ENCODE results near the gene PBX2. TPM values are rescaled to one million over a fixed set of nuclear protein-coding genes. Genes with fewer than 3 reads are reported as not detected.
A peak's percentile ranks its signal among the peaks of the same experiment; 100 is the strongest.

The PBX2 gene
- total and polyA plus RNA-seq, 4 experiments from 2014 or later, result 0.57 to 192 (median 94.7) TPM

DNA sequence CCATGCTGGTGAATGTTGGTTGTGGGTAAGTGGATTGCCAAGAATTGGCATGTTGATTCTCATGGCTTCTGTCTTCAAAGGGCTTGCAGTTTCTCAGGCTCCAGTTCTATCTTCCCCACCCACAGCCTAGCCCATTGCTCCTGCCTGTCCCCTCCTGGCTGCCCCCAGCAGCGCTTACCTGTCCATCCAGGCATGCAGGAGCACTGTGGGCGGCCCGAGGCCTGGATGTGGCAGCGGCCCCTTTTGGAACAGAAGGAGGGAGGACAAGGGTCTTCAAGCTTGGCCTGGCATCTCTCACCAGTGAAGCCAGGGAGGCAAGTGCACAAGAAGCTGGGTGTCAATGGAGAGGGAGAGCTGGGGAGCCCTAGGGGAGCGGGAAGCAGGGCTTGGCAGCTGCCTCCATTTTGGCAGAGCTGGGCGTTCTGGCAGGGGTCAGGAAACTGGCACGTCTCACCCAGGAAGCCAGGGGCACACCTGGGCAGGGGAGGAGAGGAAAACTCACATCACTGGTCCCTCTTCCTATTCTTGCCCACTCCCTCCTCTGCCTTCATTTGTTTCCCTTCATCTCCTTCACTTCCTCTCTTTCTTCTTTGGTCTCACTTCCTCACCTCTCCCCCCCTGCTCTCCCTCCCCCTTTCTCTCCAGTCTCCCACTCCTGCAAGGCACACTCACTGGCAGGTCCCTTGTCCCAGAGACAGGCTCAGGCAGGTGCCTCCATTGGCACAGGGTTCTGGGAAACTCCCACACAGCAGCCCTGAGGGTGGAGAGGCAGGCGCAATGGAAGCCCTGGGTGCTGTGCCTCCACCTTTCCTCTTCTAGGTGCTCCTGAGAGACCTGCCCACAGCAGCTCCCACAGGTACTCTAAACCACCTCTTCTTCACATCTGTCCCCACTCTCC, 32.6 kb upstream of the PBX2 start:
- ChIA-PET CTCF (ENCODE audit: partially characterized antibody) (no interaction called here), POLR2A (ENCODE audit: partially characterized antibody) (no interaction called here)
- no peaks in the 10 kb centered on the region for H3K4me1 ChIP-seq (ENCODE audit: insufficient read depth, low read length)
- intact Hi-C loops (cut with micrococcal nuclease), result no loop called here
- Mint-ChIP-seq H3K27me3 (no peaks in the 10 kb centered on the region), H3K9me3 (no peaks in the 10 kb centered on the region), H3K36me3 (no peaks in the 10 kb centered on the region), H3K27ac (no peak overlapping the region), H3K4me3 (no peak overlapping the region), H3K4me1 (peaks cover 0 to 4% (median 2%) of the 10 kb centered on the region in 4 donors)
- no peaks in the 10 kb centered on the region for H3K27me3 ChIP-seq (ENCODE audit: insufficient read depth, low read length)
- H3K4me3 ChIP-seq (ENCODE audit: low read length in 2 of 2), result no peak overlapping the region
- no peak for DNase-seq
- no peaks in the 10 kb centered on the region for H3K36me3 ChIP-seq (ENCODE audit: insufficient read depth, low read length)
- H3K9me3 ChIP-seq (ENCODE audit: control insufficient read depth in 1 of 2, low read length in 2 of 2), result no peaks in the 10 kb centered on the region
- no peak overlapping the region for H3K27ac ChIP-seq (ENCODE audit: low read depth, low read length)

DNA sequence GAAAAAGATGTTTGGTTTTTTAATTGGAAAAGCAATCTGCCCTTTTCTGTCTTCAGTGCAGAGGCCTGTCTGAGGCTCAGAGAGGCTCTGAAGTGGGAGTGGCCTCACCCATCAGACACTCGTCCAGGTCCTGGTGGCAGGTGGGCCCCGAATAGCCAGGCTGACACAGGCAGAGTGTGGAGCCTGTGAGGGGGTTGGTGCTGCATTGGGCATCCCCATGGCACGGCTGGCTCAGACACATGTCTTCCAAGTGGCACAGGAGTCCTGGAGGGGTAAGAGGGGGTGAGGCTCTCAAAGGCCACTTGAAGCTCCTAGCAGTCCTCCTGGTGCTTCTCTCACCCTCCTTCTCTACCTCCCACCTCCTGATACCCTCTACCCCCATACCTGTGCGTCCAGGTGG, 30.0 kb upstream of the PBX2 start:
- DNase-seq, result no peak
- H3K27me3 Mint-ChIP-seq, result no peaks in the 10 kb centered on the region
- ChIA-PET CTCF (ENCODE audit: partially characterized antibody) (no interaction called here), POLR2A (ENCODE audit: partially characterized antibody) (no interaction called here)
- no peak overlapping the region for H3K4me3 Mint-ChIP-seq
- no peaks in the 10 kb centered on the region for H3K9me3 Mint-ChIP-seq
- intact Hi-C loops (cut with micrococcal nuclease), result no loop called here
- no peaks in the 10 kb centered on the region for H3K36me3 Mint-ChIP-seq
- H3K4me1 ChIP-seq (ENCODE audit: insufficient read depth, low read length), result no peaks in the 10 kb centered on the region
- H3K27ac Mint-ChIP-seq, result no peak overlapping the region
- no peak overlapping the region for H3K27ac ChIP-seq (ENCODE audit: low read depth, low read length)
- no peaks in the 10 kb centered on the region for H3K27me3 ChIP-seq (ENCODE audit: insufficient read depth, low read length)
- no peaks in the 10 kb centered on the region for H3K36me3 ChIP-seq (ENCODE audit: insufficient read depth, low read length)
- no peaks in the 10 kb centered on the region for H3K9me3 ChIP-seq (ENCODE audit: control insufficient read depth in 1 of 2, low read length in 2 of 2)
- peaks cover 0 to 4% (median 3%) of the 10 kb centered on the region in 4 donors for H3K4me1 Mint-ChIP-seq
- no peak overlapping the region for H3K4me3 ChIP-seq (ENCODE audit: low read length in 2 of 2)

DNA sequence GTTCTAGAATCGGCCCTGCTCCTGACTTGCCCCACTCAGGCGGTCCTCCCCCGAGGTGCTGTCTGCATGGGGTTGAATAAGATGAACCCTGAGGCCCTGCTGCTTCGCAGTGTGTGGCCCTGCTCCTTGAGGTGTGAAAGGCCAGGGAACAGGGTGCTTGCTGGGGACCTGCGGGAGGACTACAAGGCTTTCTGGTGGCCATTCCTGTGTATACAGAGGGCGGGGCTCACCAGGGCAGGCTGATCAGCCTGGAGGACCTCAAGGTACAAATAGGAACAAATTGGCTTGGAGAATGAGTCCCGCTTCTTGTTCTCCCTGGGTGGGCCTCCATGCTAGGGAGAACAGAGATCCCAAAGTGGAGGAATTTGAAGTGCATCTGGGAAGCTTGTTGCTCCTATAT, 28.2 kb upstream of the PBX2 start:
- Mint-ChIP-seq H3K4me1 (peaks cover 0 to 6% (median 4%) of the 10 kb centered on the region in 4 donors), H3K9me3 (no peaks in the 10 kb centered on the region), H3K27me3 (no peaks in the 10 kb centered on the region), H3K27ac (no peak overlapping the region), H3K36me3 (no peaks in the 10 kb centered on the region), H3K4me3 (no peak overlapping the region)
- Histone ChIP-seq H3K27me3 (ENCODE audit: insufficient read depth, low read length) (no peaks in the 10 kb centered on the region), H3K27ac (ENCODE audit: low read depth, low read length) (no peak overlapping the region), H3K36me3 (ENCODE audit: insufficient read depth, low read length) (no peaks in the 10 kb centered on the region), H3K4me3 (ENCODE audit: low read length in 2 of 2) (no peak overlapping the region), H3K4me1 (ENCODE audit: insufficient read depth, low read length) (no peaks in the 10 kb centered on the region), H3K9me3 (ENCODE audit: control insufficient read depth in 1 of 2, low read length in 2 of 2) (no peaks in the 10 kb centered on the region)
- POLR2A ChIA-PET (ENCODE audit: partially characterized antibody), result no interaction called here
- intact Hi-C loops (cut with micrococcal nuclease), result no loop called here
- DNase-seq, result no peak
- CTCF ChIA-PET (ENCODE audit: partially characterized antibody), result interaction anchor here (0.8 kb wide), 1 partner anchor 36 kb away, joined by 3 read pairs; no protein-coding TSS in a partner anchor

DNA sequence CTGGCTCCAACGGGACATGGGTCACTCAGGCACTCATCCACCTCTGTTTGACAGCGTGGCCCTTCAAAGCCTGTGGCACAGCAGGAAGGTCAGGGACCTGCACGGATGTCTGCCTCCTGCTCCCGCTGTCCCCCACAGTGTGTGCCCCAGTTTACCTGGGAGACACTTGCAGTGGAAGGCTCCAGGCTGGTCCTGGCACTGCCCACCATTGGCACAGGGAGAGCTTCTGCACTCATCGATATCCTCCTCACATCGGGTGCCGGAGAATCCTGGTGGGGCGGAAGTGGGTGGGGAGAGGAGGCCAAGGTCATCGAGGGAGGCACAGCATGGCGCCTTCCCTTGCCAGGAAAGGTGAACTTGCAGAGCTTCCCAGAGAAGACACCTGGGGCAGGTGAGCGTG, 27.0 kb upstream of the PBX2 start:
- Histone ChIP-seq H3K27me3 (ENCODE audit: insufficient read depth, low read length) (no peaks in the 10 kb centered on the region), H3K4me1 (ENCODE audit: insufficient read depth, low read length) (no peaks in the 10 kb centered on the region), H3K27ac (ENCODE audit: low read depth, low read length) (no peak overlapping the region), H3K9me3 (ENCODE audit: control insufficient read depth in 1 of 2, low read length in 2 of 2) (no peaks in the 10 kb centered on the region), H3K4me3 (ENCODE audit: low read length in 2 of 2) (no peak overlapping the region), H3K36me3 (ENCODE audit: insufficient read depth, low read length) (no peaks in the 10 kb centered on the region)
- Mint-ChIP-seq H3K36me3 (no peaks in the 10 kb centered on the region), H3K4me1 (peaks cover 0 to 6% (median 0%) of the 10 kb centered on the region in 4 donors), H3K27me3 (no peaks in the 10 kb centered on the region), H3K27ac (peak overlapping the region in 1 of 7 donors; percentile 74), H3K4me3 (no peak overlapping the region), H3K9me3 (no peaks in the 10 kb centered on the region)
- ChIA-PET CTCF (ENCODE audit: partially characterized antibody) (no interaction called here), POLR2A (ENCODE audit: partially characterized antibody) (interaction anchor here (0.6 kb wide), 1 partner anchor 20 kb away, joined by 3 read pairs; no protein-coding TSS in a partner anchor)
- no peak for DNase-seq
- intact Hi-C loops (cut with micrococcal nuclease), result no loop called here

DNA sequence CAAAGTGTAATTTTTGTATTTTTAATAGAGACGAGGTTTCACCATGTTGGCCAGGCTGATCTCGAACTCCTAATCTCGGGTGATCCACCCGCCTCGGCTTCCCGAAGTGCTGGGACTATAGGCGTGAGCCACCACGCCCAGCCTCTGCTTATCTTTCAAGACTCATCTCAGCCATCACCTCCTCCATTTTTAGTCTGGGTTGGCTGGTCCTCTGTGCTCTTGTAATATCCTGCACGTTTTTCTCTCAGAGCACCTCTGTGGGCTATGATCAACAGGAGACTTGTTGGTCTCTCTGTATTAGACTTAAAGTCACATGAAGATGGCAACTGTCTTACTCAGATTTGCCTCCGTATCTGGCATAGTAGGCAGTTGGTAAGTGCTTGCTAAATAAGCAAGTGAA, 26.3 kb upstream of the PBX2 start:
- ChIA-PET POLR2A (ENCODE audit: partially characterized antibody) (no interaction called here), CTCF (ENCODE audit: partially characterized antibody) (interaction anchor here (0.7 kb wide), 1 partner anchor 333 kb away, joined by 3 read pairs; no protein-coding TSS in a partner anchor)
- no peaks in the 10 kb centered on the region for H3K4me1 ChIP-seq (ENCODE audit: insufficient read depth, low read length)
- no peaks in the 10 kb centered on the region for H3K9me3 ChIP-seq (ENCODE audit: control insufficient read depth in 1 of 2, low read length in 2 of 2)
- H3K4me1 Mint-ChIP-seq, result peaks cover 0 to 6% (median 0%) of the 10 kb centered on the region in 4 donors
- no peak overlapping the region for H3K27ac ChIP-seq (ENCODE audit: low read depth, low read length)
- H3K36me3 Mint-ChIP-seq, result no peaks in the 10 kb centered on the region
- H3K27me3 Mint-ChIP-seq, result no peaks in the 10 kb centered on the region
- peak overlapping the region in 1 of 7 donors; percentile 74 for H3K27ac Mint-ChIP-seq
- H3K4me3 Mint-ChIP-seq, result no peak overlapping the region
- no peaks in the 10 kb centered on the region for H3K27me3 ChIP-seq (ENCODE audit: insufficient read depth, low read length)
- H3K36me3 ChIP-seq (ENCODE audit: insufficient read depth, low read length), result no peaks in the 10 kb centered on the region
- no peak for DNase-seq
- H3K9me3 Mint-ChIP-seq, result no peaks in the 10 kb centered on the region
- H3K4me3 ChIP-seq (ENCODE audit: low read length in 2 of 2), result no peak overlapping the region
- intact Hi-C loops (cut with micrococcal nuclease), result no loop called here

DNA sequence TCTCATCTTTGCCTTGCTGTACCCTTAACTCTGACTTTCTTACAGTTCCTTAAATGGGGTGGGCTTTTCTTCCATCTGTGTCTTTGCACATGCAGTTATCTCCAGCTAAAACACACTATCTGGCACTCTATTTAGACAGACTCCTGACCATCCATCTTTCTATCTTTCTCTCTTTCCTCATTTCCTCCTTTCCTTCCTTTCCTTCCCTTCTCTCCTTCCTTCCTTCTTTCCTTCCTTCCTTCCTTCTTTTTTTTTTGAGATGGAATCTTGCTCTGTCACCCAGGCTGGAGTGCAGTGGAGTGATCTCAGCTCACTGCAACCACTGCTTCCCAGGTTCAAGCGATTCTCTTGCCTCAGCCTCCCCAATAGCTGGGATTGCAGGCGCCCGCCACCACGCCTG, 25.6 kb upstream of the PBX2 start:
- ChIA-PET POLR2A (ENCODE audit: partially characterized antibody) (no interaction called here), CTCF (ENCODE audit: partially characterized antibody) (interaction anchor here (0.7 kb wide), 1 partner anchor 332 kb away, joined by 3 read pairs; no protein-coding TSS in a partner anchor)
- no peaks in the 10 kb centered on the region for H3K4me1 ChIP-seq (ENCODE audit: insufficient read depth, low read length)
- Mint-ChIP-seq H3K36me3 (no peaks in the 10 kb centered on the region), H3K4me3 (no peak overlapping the region), H3K4me1 (peaks cover 0 to 6% (median 0%) of the 10 kb centered on the region in 4 donors), H3K27ac (peak overlapping the region in 2 of 7 donors; percentile 43 to 59), H3K9me3 (no peaks in the 10 kb centered on the region), H3K27me3 (no peaks in the 10 kb centered on the region)
- H3K36me3 ChIP-seq (ENCODE audit: insufficient read depth, low read length), result no peaks in the 10 kb centered on the region
- no peak for DNase-seq
- H3K27me3 ChIP-seq (ENCODE audit: insufficient read depth, low read length), result no peaks in the 10 kb centered on the region
- no peaks in the 10 kb centered on the region for H3K9me3 ChIP-seq (ENCODE audit: control insufficient read depth in 1 of 2, low read length in 2 of 2)
- H3K4me3 ChIP-seq (ENCODE audit: low read length in 2 of 2), result no peak overlapping the region
- intact Hi-C loops (cut with micrococcal nuclease), result no loop called here
- no peak overlapping the region for H3K27ac ChIP-seq (ENCODE audit: low read depth, low read length)

DNA sequence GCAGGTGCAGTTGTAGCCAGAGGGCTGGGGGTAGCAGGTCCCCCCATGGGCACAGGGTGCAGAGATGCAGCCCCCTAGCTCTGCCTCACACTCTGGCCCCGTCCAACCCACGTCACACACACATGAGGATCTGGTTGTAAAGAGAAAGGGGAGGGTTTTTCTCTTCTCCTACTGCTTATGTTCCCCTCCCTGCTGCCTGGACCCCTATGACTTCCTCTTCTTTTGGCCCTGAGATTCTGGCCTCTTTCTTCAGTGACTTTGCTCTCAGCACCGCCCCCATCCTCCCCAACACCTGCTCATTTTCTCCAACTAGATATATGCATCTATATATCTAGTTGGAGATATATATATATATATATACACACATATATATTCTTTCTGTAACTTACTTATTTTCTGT, 24.1 kb upstream of the PBX2 start:
- intact Hi-C loops (cut with micrococcal nuclease), result no loop called here
- peak overlapping the region in 1 of 7 donors; percentile 89 for H3K27ac Mint-ChIP-seq
- peaks cover 0 to 6% (median 0%) of the 10 kb centered on the region in 4 donors for H3K4me1 Mint-ChIP-seq
- no peaks in the 10 kb centered on the region for H3K36me3 Mint-ChIP-seq
- DNase-seq, result no peak
- ChIA-PET CTCF (ENCODE audit: partially characterized antibody) (interaction anchor here (0.6 kb wide), 1 partner anchor 172 kb away, joined by 3 read pairs; no protein-coding TSS in a partner anchor), POLR2A (ENCODE audit: partially characterized antibody) (no interaction called here)
- H3K27me3 Mint-ChIP-seq, result no peaks in the 10 kb centered on the region
- Histone ChIP-seq H3K4me3 (ENCODE audit: low read length in 2 of 2) (no peak overlapping the region), H3K36me3 (ENCODE audit: insufficient read depth, low read length) (no peaks in the 10 kb centered on the region), H3K27ac (ENCODE audit: low read depth, low read length) (no peak overlapping the region), H3K27me3 (ENCODE audit: insufficient read depth, low read length) (no peaks in the 10 kb centered on the region), H3K4me1 (ENCODE audit: insufficient read depth, low read length) (no peaks in the 10 kb centered on the region), H3K9me3 (ENCODE audit: control insufficient read depth in 1 of 2, low read length in 2 of 2) (no peaks in the 10 kb centered on the region)
- H3K9me3 Mint-ChIP-seq, result no peaks in the 10 kb centered on the region
- H3K4me3 Mint-ChIP-seq, result no peak overlapping the region

Measured in CD4-positive, alpha-beta memory T cell (primary cell).